H9 (cell line): ENCODE data around the gene LIX1L. TPM values are rescaled to one million over a fixed set of nuclear protein-coding genes. Genes with fewer than 3 reads are reported as not detected.

ENCODE experiments used
- DNase-seq: peaks from one replicate; pipeline ENCODE4 v3.0.0-alpha.2; 2017
- H2AFZ ChIP-seq: one replicate; pipeline ENCODE4 v1.6.1; 2013; ENCODE audit warnings: mild to moderate bottlenecking, low read length, control low read depth, moderate library complexity
- H2AK5ac ChIP-seq: 2 replicates; pipeline ENCODE4 v1.6.1; 2013; ENCODE audit warnings: low read length, control low read depth, mixed read lengths; ENCODE audit not compliant: insufficient read length
- H2BK120ac ChIP-seq: one replicate; pipeline ENCODE4 v1.6.1; 2013; ENCODE audit warnings: low read depth, mild to moderate bottlenecking, low read length, control low read depth, inconsistent platforms; ENCODE audit not compliant: poor library complexity, severe bottlenecking
- H2BK12ac ChIP-seq: 2 replicates; pipeline ENCODE4 v1.6.1; 2013; ENCODE audit warnings: low read length, control low read depth, mixed read lengths, low read depth; ENCODE audit not compliant: insufficient read length
- H2BK15ac ChIP-seq: 2 replicates; pipeline ENCODE4 v1.6.1; 2013; ENCODE audit warnings: low read depth, low read length, control low read depth
- H2BK20ac ChIP-seq: one replicate; pipeline ENCODE4 v1.6.1; 2013; ENCODE audit warnings: low read depth, mild to moderate bottlenecking, low read length, control low read depth, inconsistent platforms; ENCODE audit not compliant: poor library complexity, severe bottlenecking
- H2BK5ac ChIP-seq: 2 replicates; pipeline ENCODE4 v1.6.1; 2013; ENCODE audit warnings: low read length, control low read depth, mixed read lengths; ENCODE audit not compliant: insufficient read length
- H3K14ac ChIP-seq: 2 replicates; pipeline ENCODE4 v1.6.1; 2013; ENCODE audit warnings: low read length, control low read depth; ENCODE audit not compliant: insufficient read depth
- H3K18ac ChIP-seq: 2 replicates; pipeline ENCODE4 v1.6.1; 2013; ENCODE audit warnings: low read depth, mild to moderate bottlenecking, mixed read lengths, low read length, control low read depth; ENCODE audit not compliant: insufficient read length
- H3K23ac ChIP-seq: 2 replicates; pipeline ENCODE4 v1.6.1; 2013; ENCODE audit warnings: low read length, control low read depth, mixed read lengths, low read depth; ENCODE audit not compliant: insufficient read length
- H3K23me2 ChIP-seq: 2 replicates; pipeline ENCODE4 v1.6.1; 2013; ENCODE audit warnings: low read depth, mild to moderate bottlenecking, mixed read lengths, low read length, control low read depth; ENCODE audit not compliant: insufficient read length, poor library complexity, severe bottlenecking
- H3K27ac ChIP-seq: 2 replicates; pipeline ENCODE4 v1.5.1; 2013; ENCODE audit warnings: low read length, control low read depth, mixed read lengths, low read depth; ENCODE audit not compliant: insufficient read length
- H3K27me3 ChIP-seq: 2 replicates; pipeline ENCODE4 v1.6.1; 2013; ENCODE audit warnings: low read length, control low read depth, inconsistent platforms; ENCODE audit not compliant: insufficient read depth
- H3K4ac ChIP-seq: 2 replicates; pipeline ENCODE4 v1.6.1; 2013; ENCODE audit warnings: low read depth, mild to moderate bottlenecking, control low read depth, inconsistent platforms, low read length, moderate library complexity
- H3K4me1 ChIP-seq: 2 replicates; pipeline ENCODE4 v1.6.1; 2013; ENCODE audit warnings: low read length, control low read depth, inconsistent platforms; ENCODE audit not compliant: insufficient read depth
- H3K4me2 ChIP-seq: 2 replicates; pipeline ENCODE4 v1.6.1; 2013; ENCODE audit warnings: low read length, control low read depth, mixed read lengths; ENCODE audit not compliant: insufficient read length, insufficient read depth
- H3K56ac ChIP-seq: 2 replicates; pipeline ENCODE4 v1.6.1; 2013; ENCODE audit warnings: low read depth, mild to moderate bottlenecking, mixed read lengths, low read length, control low read depth; ENCODE audit not compliant: insufficient read length
- H3K79me1 ChIP-seq: 2 replicates; pipeline ENCODE4 v1.6.1; 2013; ENCODE audit warnings: low read depth, mild to moderate bottlenecking, moderate library complexity, low read length, control low read depth, inconsistent platforms; ENCODE audit not compliant: insufficient read depth, poor library complexity, severe bottlenecking
- H3K79me2 ChIP-seq: 2 replicates; pipeline ENCODE4 v1.6.1; 2013; ENCODE audit warnings: low read length, control low read depth, inconsistent platforms; ENCODE audit not compliant: insufficient read depth
- H3K9ac ChIP-seq: 2 replicates; pipeline ENCODE4 v1.6.1; 2013; ENCODE audit warnings: low read length, control low read depth, mixed read lengths; ENCODE audit not compliant: insufficient read length; ENCODE audit errors: extremely low read depth
- H3K9me3 ChIP-seq: one replicate; pipeline ENCODE4 v1.6.1; 2013; ENCODE audit warnings: low read depth, low read length, inconsistent platforms; ENCODE audit not compliant: control insufficient read depth
- H3T11ph ChIP-seq: one replicate; pipeline ENCODE4 v1.6.1; 2013; ENCODE audit warnings: mild to moderate bottlenecking, low read length, control low read depth, inconsistent platforms
- H4K20me1 ChIP-seq: one replicate; pipeline ENCODE4 v1.6.1; 2013; ENCODE audit not compliant: control insufficient read depth, insufficient read length, insufficient read depth
- H4K5ac ChIP-seq: 2 replicates; pipeline ENCODE4 v1.6.1; 2013; ENCODE audit warnings: low read depth, mild to moderate bottlenecking, mixed read lengths, low read length, control low read depth; ENCODE audit not compliant: insufficient read length
- H4K8ac ChIP-seq: replicated peaks from 2 replicates; pipeline ENCODE4 v1.6.1; 2013; ENCODE audit warnings: low read length, control low read depth, mixed read lengths, low read depth; ENCODE audit not compliant: insufficient read length
- H4K91ac ChIP-seq: 2 replicates; pipeline ENCODE4 v1.6.1; 2013; ENCODE audit warnings: low read depth, mild to moderate bottlenecking, moderate library complexity, mixed read lengths, low read length, control low read depth; ENCODE audit not compliant: insufficient read length
- H3K27ac Mint-ChIP-seq, 3 experiments: 2 replicates in 2 of 3; 3 replicates in 1 of 3; pipeline ENCODE4 v1.8.0; 2020 to 2021; ENCODE audit warnings: mixed read lengths in 3 of 3, mild to moderate bottlenecking in 1 of 3, moderate library complexity in 1 of 3
- H3K27me3 Mint-ChIP-seq: 2 replicates; pipeline ENCODE4 v1.8.0; 2021; ENCODE audit warnings: low read depth, mild to moderate bottlenecking, moderate library complexity, mixed read lengths
- H3K36me3 Mint-ChIP-seq, 3 experiments: 2 replicates in 2 of 3; 3 replicates in 1 of 3; pipeline ENCODE4 v1.8.0; 2020 to 2021; ENCODE audit warnings: low read depth in 3 of 3, mixed read lengths in 3 of 3; ENCODE audit not compliant: insufficient read depth in 1 of 3
- H3K4me1 Mint-ChIP-seq, 2 experiments: 2 replicates each; pipeline ENCODE4 v1.8.0; 2020; ENCODE audit warnings: mixed read lengths in 2 of 2
- H3K4me3 Mint-ChIP-seq, 2 experiments: 2 replicates in 1 of 2; 3 replicates in 1 of 2; pipeline ENCODE4 v1.8.0; 2020 to 2021; ENCODE audit warnings: mild to moderate bottlenecking in 2 of 2, mixed read lengths in 2 of 2, moderate library complexity in 1 of 2
- H3K9me3 Mint-ChIP-seq, 2 experiments: 2 replicates in 1 of 2; 3 replicates in 1 of 2; pipeline ENCODE4 v1.8.0; 2020; ENCODE audit warnings: mild to moderate bottlenecking in 2 of 2, mixed read lengths in 2 of 2, moderate library complexity in 1 of 2
- CTCF ChIP-seq: fragments of 200-600 bp; sonication (generic); conservative IDR thresholded peaks from 3 replicates; pipeline ENCODE4 v1.8.0; 2021; ENCODE audit warnings: antibody characterized with exemption, mild to moderate bottlenecking
- WGBS: extraction: QIAGEN DNeasy Blood & Tissue Kit; methylation state at CpG from one replicate; pipeline ENCODE4 v1.1.7; 2013; ENCODE audit warnings: missing lambda C conversion rate, low lambda C conversion rate, mixed read lengths; ENCODE audit not compliant: insufficient read length; ENCODE audit errors: extremely low coverage; 5-methylcytosine and 5-hydroxymethylcytosine counted together
- total RNA-seq: library from RNA; stranded (reverse); gene quantifications from 2 replicates; pipeline ENCODE4 v1.2.1, GENCODE V29; 2021

The LIX1L gene
- total RNA-seq, 1 experiment from 2014 or later = 5.9 TPM

GRCh38 chr1:145893306-145894055, 64.3 kb downstream of the LIX1L start:
- Histone ChIP-seq H3K79me2 (no peaks in the 10 kb centered on the region), H3K56ac (no peak overlapping the region), H3K23ac (no peak overlapping the region), H3K4me2 (no peak overlapping the region), H3K27ac (no peak overlapping the region), H2AK5ac (no peak overlapping the region), H4K8ac (no peak overlapping the region), H3K23me2 (peaks cover 4% of the 10 kb centered on the region), H4K5ac (no peak overlapping the region), H4K91ac (no peak overlapping the region), H3K79me1 (no peaks in the 10 kb centered on the region), H2BK120ac (no peak overlapping the region), H2AFZ (no peak overlapping the region), H3K27me3 (no peaks in the 10 kb centered on the region), H2BK5ac (no peak overlapping the region), H2BK12ac (no peak overlapping the region), H3K4ac (no peak overlapping the region), H2BK15ac (no peak overlapping the region; the same call in 1 of the 2 replicates), H3K18ac (no peak overlapping the region), H3K9me3 (no peaks in the 10 kb centered on the region), H3K14ac (no peak overlapping the region), H2BK20ac (no peak overlapping the region), H4K20me1 (no peaks in the 10 kb centered on the region), H3K9ac (no peak overlapping the region), H3K4me1 (no peaks in the 10 kb centered on the region), H3T11ph (no peak overlapping the region)
- Mint-ChIP-seq H3K4me1 (peaks cover 4 to 9% of the 10 kb centered on the region in 2 experiments), H3K4me3 (no peak overlapping the region), H3K27me3 (peaks cover 20% of the 10 kb centered on the region), H3K27ac (no peak overlapping the region), H3K9me3 (no peaks in the 10 kb centered on the region), H3K36me3 (no peaks in the 10 kb centered on the region)
- no CpG with 5 or more reads among the region's 7 CpGs for WGBS
- no peak for DNase-seq
- no peak for TF ChIP-seq CTCF
